GM12874 (cell line): ENCODE results near the gene KLHDC3.

Experiments
- CTCF ChIP-seq: IDR thresholded peaks from 2 replicates; pipeline ENCODE4 v1.5.1; 2011; ENCODE audit warnings: low read depth, mild to moderate bottlenecking, control low read depth, low read length, moderate library complexity; ENCODE audit not compliant: insufficient read depth

KLHDC3 gene

GRCh38 chr6:43043310-43043709, 29.3 kb downstream of the KLHDC3 start:
- no peak for TF ChIP-seq CTCF

- TF ChIP-seq CTCF, result no peak
Measured at GRCh38 chr6:43045371-43045930, 31.4 kb downstream of the KLHDC3 start.

GRCh38 chr6:43047998-43048397, 33.9 kb downstream of the KLHDC3 start:
- TF ChIP-seq CTCF, result no peak

GRCh38 chr6:43050981-43051380, 36.9 kb downstream of the KLHDC3 start:
- no peak for TF ChIP-seq CTCF

GRCh38 chr6:43052225-43052841, 38.3 kb downstream of the KLHDC3 start:
- TF ChIP-seq CTCF, result no peak

GRCh38 chr6:43052842-43053544, 38.9 kb downstream of the KLHDC3 start:
- TF ChIP-seq CTCF, result no peak

GRCh38 chr6:43053545-43054205, 39.6 kb downstream of the KLHDC3 start, which contains the start of gene CUL7:
Gene CUL7, minus strand, starts transcription at chr6:43053851. Its CDS starts 1,063 bp downstream, at chr6:43052788.
- no peak for TF ChIP-seq CTCF
